Measurements from ENCODE around the gene CTXN3.
"Not testable (repeated sequence)": the region's sequence is repeated elsewhere in the genome, so short reads cannot be mapped to it uniquely, and the experiment has no call there.

The CTXN3 gene

DNA sequence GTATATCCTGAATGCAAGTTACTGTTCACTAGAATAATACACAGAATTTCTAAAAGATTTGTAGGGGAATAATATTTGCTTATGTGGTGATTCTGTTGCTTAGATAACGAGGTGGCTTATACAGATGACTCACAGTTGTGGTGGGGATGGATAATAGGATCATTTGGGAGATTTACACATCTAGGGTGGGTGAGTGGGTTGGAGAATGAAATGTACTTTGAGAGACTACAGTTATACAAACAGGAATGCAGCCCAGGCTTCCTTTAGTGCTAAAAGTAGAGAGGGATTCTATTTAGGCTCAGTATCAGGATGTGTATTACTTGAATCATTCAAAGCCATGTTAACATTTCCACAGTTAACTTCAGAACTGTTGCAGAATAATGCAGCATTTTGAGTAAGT, 1.8 kb downstream of the CTXN3 start:
- DNase-seq (ENCODE audit: low read depth) = peak; percentile 17

DNA sequence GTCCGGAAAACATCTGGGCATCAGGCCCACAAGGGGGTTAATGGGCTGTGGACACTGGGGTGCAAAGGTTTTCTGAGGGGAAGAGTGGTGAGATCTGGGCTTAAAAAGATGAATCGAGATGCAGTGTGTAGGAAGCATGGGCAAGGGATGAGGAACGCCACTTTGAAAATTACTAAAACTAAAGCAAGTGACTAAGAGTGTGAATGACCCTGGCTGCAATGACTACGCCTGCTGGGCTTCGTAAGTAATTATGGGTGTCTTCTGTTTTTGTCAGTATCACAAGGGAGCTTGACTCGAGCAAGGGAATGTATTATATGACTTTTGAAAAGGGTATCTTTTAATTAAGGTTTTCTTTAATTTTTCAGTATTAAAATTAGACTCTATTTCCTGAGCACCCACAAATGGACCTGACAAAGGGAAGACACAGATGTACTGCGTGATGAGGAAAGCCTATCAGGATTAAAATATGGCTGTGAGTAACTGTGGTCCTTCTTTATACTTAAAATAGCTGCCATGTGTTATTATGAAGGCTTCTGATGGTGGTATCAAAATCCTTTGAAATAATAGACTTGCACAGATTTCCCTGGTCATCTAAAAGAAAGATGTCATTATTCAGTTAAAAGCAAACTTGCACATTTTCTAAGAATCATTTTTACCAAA, 4.2 kb downstream of the CTXN3 start:
- DNase-seq (ENCODE audit: low read depth) = no peak

DNA sequence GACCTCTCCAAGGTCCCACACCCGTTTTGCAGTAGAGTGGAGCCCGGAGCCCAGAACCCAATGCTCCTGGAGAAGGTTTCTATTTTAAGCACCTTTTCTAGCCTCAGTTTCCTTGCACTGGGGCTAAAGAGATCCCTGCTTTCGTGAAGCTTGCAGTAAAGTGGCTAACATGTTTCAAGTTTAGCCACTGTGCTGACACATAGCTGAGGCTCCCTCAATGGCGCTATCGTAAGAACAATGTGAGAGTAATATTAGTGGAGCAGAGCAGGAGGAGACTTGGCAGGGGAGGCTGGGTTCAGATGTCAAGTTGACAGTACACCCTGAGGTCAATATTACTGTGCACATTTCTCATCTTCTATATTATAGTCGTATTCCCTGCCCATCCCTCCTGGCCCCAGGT, 7.9 kb downstream of the CTXN3 start:
- DNase-seq (ENCODE audit: low read depth) = no peak

DNA sequence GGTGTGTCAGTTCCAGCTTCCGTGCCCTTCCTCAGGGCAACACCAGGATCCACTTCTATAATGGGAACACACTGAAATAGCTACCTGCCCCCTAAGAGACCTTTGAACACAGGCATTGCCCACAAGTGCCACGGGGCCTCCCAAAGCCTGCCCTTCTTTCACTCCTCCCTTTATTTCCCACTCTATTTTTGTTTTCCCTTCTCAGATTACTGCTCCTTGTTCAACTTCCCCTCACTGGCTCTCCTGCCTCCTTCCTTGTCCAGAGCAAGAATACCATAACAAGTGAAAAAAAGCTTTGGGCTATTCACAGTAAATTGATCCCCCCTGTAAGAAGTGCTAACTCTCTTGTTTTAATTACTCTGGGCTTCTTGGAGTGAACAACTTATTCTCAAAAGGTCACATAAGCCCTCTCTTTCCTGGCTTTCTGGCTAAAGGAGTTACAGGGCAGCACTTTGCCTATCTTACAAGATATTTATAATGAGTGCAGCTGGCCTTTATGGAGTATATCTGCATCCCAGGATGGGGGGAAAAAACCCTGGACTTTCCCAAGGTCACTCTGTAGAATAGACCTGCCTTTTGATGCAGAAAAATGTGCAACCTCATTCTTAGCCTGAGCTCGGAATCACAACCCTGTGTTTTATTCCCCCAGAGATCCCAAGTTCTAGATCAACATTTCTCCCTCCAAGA, 11.3 kb downstream of the CTXN3 start:
- DNase-seq (ENCODE audit: low read depth) = no peak

DNA sequence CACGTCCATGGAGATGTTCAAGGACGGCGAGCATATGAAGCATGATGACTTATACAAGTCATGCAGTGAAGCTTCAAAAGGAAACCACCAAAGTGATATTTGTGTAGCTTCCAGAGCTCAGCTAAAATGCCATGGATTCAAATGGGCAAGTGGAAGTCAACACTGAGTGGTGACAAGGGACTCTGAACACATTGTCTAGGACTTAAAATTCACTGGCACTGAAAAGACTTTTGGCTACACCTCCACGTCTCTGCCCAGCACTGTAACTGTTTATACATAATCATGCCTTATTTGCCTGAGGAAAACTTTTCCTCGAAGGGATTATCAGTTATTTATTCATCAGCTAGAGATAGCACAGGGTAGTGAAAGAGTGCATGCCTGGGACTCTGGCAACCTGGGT, 15.2 kb downstream of the CTXN3 start:
- no peak for DNase-seq (ENCODE audit: low read depth)

GRCh38 chr5:127665641-127666040, 16.8 kb downstream of the CTXN3 start:
- no peak for DNase-seq (ENCODE audit: low read depth)

DNA sequence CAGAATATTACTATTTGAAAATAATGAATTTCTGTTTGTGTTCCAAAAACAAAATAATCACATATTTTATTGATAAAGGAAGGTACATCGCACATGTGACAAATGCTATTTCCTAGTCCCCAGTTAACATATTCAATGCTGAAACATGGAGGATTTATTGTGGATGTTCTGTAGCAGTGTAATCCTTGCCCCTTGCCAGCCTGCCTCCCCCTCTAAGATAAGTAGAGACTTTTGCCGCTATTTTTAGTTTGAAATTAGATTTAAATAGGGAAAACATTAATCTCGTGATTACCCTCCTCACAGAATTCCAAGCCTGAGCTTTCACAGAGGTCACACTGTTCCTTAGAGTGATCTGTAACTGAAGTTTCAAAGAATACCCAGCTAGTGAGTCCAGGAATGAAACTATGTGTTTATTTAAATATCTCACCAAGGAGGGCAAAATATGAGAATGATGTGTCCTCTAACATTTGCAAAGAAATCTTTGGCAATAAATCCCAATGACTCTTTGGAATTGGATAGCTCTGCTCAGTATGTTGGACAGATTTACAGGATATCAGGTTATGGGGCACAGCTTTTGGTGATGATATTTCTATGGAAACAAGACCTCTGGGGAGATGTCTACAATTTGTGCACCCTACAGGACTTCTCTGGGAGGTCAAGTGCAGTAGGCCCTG, 17.3 kb downstream of the CTXN3 start:
- no peak for DNase-seq (ENCODE audit: low read depth)

DNA sequence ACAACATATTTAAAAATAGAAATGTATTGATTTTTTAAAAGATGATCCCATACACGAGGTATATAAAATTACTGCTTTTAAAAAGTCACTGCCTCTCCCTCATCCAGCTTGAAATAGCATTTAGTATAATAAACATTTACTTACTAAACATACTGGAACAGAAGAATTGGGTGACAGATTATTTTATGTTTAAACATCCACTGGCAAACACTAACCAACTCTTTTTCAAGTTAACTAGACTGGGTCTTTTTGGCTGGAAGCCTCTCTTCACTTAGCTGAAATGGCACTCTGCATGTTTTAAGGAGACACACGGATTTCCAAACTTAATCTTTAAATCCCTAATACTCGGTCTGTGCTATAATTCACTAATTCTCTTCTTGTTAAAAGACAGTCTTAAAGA, 19.0 kb downstream of the CTXN3 start:
- no peak for DNase-seq (ENCODE audit: low read depth)

DNA sequence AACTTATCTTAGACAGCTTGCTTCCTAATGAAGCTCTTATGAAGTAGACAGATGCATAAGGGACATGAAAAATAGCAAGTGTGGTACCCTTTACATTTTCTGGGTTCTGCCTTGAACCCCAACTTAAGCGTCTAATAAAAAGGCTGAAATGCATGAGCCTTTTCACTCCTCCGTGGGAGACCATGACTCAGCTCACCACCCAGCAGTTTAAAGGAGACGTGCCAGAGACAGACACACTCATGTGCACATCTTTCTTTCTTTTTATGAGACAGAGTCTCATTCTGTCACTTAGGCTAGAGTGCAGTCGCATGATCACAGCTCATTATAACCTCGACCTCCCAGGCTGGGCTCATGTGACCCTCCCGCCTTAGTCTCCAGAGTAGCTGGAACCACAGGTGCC, 22.3 kb downstream of the CTXN3 start:
- peak; percentile 2 for DNase-seq (ENCODE audit: low read depth)

DNA sequence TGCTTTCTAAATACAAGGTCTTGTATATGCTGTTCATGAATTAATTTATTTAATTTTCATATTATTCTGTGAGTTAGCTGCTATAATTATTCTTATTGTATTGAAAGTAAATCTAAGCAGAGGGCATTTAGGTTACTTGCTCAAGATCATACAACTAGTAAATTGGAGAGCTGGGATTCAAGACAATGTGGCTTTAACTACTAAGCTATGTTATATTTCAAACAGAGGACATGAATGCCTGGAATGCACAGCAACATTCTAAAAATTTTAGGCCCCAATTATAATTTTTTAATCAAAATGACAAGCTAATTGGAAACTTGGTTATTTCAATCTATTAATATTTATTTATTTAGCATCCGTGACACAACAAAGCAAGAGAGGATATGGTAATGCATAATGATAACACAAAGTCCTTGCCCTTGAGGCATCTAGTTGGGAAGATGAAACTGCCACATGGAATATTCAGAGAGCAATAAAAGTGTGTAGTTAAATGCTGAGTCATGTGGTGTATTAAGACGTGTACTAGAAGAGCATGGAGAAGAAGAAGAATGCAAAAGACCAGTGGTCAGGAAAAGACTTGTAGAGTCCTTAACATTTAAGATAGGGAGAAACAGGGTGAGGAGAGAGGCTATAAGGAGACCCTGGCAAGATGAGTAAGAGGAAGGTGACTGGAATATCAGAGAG, 24.4 kb downstream of the CTXN3 start:
- DNase-seq (ENCODE audit: low read depth) = no peak

- DNase-seq (ENCODE audit: low read depth) = not testable (repeated sequence)
Measured at GRCh38 chr5:127676951-127677350, 28.1 kb downstream of the CTXN3 start.

GRCh38 chr5:127679691-127680330, 30.9 kb downstream of the CTXN3 start:
- DNase-seq (ENCODE audit: low read depth) = not testable (repeated sequence)

- DNase-seq (ENCODE audit: low read depth) = no peak
Measured at GRCh38 chr5:127680595-127680994, 31.7 kb downstream of the CTXN3 start.

- DNase-seq (ENCODE audit: low read depth) = no peak
Measured at GRCh38 chr5:127683008-127683407, 34.1 kb downstream of the CTXN3 start.

GRCh38 chr5:127684726-127685467, 36.0 kb downstream of the CTXN3 start:
- no peak for DNase-seq (ENCODE audit: low read depth)

GRCh38 chr5:127685662-127686061, 36.8 kb downstream of the CTXN3 start:
- DNase-seq (ENCODE audit: low read depth) = no peak

DNA sequence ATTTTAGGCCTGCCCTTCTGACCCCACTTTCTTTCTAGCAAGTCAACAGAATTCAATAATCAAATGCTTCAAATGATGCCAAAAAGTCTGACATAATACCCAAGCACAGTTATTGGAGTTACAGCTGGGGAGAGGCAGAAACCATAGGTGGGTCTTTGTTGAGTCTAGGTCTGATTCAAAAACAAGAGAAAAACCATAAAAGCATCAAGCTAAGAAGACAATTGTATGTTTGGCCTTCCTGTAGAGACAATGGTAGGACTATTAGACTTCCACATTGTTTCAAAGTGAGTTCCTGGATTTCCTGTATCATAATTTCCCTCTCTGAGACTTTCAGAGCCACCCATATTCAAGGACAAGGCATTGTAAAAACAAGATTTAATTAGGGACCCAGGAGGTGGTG, 37.5 kb downstream of the CTXN3 start:
- no peak for DNase-seq (ENCODE audit: low read depth)

- no peak for DNase-seq (ENCODE audit: low read depth)
Measured at GRCh38 chr5:127694518-127695171, 45.8 kb downstream of the CTXN3 start.

GRCh38 chr5:127695346-127695745, 46.5 kb downstream of the CTXN3 start:
- DNase-seq (ENCODE audit: low read depth) = no peak

DNA sequence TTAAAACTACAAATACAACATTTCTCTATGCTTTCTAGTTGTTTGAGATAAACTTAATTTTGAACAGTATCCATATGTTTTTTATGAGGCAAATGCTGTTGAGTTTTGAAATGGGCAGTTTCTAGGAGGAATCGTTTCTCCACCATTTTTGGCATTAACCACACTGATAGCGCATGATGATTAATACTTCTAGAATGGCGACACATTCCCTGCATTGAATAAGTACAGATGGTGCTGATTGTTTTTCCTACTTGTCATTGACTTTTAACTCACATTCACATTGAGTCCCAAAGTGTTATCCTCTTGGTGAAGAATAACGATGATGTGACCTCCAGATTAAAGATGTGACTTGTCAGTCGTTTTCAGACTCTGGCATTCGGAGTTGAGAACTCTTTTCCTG, 47.8 kb downstream of the CTXN3 start:
- DNase-seq (ENCODE audit: low read depth) = peak; percentile 47

Data from ELR (cell line).